ENCODE results near the gene FILIP1L.

GRCh38 chr3:100158918-100159330 is 44.6 kb upstream of the FILIP1L start:
- TF ChIP-seq EP300 (IDR thresholded peaks at IDR 0.05; ENCODE audit: borderline replicate concordance) (no peak), CREB1 (IDR thresholded peaks at IDR 0.05; ENCODE audit: low read depth) (no peak), RAD21 (IDR thresholded peaks at IDR 0.05; ENCODE audit: low read depth) (no peak), USF1 (IDR thresholded peaks at IDR 0.05) (no peak), MAX (IDR thresholded peaks at IDR 0.05) (no peak), EGR1 (IDR thresholded peaks at IDR 0.05) (no peak), TAF1 (IDR thresholded peaks at IDR 0.05; ENCODE audit: low read depth) (no peak), REST (IDR thresholded peaks at IDR 0.05; ENCODE audit: low read depth) (no peak), YY1 (IDR thresholded peaks at IDR 0.05; ENCODE audit: low read depth) (no peak), CEBPB (IDR thresholded peaks at IDR 0.05) (no peak), TCF12 (IDR thresholded peaks at IDR 0.05; ENCODE audit: low read depth) (no peak), NFIC (IDR thresholded peaks at IDR 0.05) (no peak), TEAD4 (IDR thresholded peaks at IDR 0.05) (no peak), ZBTB7A (IDR thresholded peaks at IDR 0.05; ENCODE audit: low read depth) (no peak)
